HepG2 (cell line): ENCODE results near the gene LRRC37A. TPM values are rescaled to one million over a fixed set of nuclear protein-coding genes. Genes with fewer than 3 reads are reported as not detected.

Experiments
- DPF2 ChIP-seq: sonication (generic); formaldehyde crosslinking; IDR thresholded peaks from 2 replicates; pipeline ENCODE4 v1.4.0; 2020; ENCODE audit warnings: mild to moderate bottlenecking, low read depth, missing genetic modification reagents, borderline replicate concordance
- EED ChIP-seq: sonication (generic); formaldehyde crosslinking; IDR thresholded peaks from 2 replicates; pipeline ENCODE4 v1.5.0; 2020; ENCODE audit warnings: mild to moderate bottlenecking, missing genetic modification reagents
- FOXC1 ChIP-seq: sonication (generic); formaldehyde crosslinking; IDR thresholded peaks from 2 replicates; pipeline ENCODE4 v1.8.0; 2022; ENCODE audit warnings: mild to moderate bottlenecking, missing genetic modification reagents, borderline replicate concordance
- FOXK2 ChIP-seq: fragments of 450-650 bp; IDR thresholded peaks from 2 replicates; pipeline ENCODE4 v1.6.1; 2016
- FOXP4 ChIP-seq: sonication (generic); formaldehyde crosslinking; IDR thresholded peaks from 2 replicates; pipeline ENCODE4 v1.4.0; 2020; ENCODE audit warnings: missing genetic modification reagents
- HDAC1 ChIP-seq: sonication (generic); formaldehyde crosslinking; IDR thresholded peaks from 2 replicates; pipeline ENCODE4 v1.5.1; 2020; ENCODE audit warnings: mild to moderate bottlenecking, missing genetic modification reagents
- KDM2A ChIP-seq: sonication (generic); formaldehyde crosslinking; IDR thresholded peaks from 2 replicates; pipeline ENCODE4 v1.4.0; 2020; ENCODE audit warnings: low read depth, missing genetic modification reagents, borderline replicate concordance
- MAF1 ChIP-seq: sonication (generic); formaldehyde crosslinking; IDR thresholded peaks from 2 replicates; pipeline ENCODE4 v1.5.0; 2020; ENCODE audit warnings: missing genetic modification reagents, borderline replicate concordance
- MEF2D ChIP-seq: sonication (generic); formaldehyde crosslinking; IDR thresholded peaks from 2 replicates; pipeline ENCODE4 v1.5.1; 2020; ENCODE audit warnings: mild to moderate bottlenecking, missing genetic modification reagents
- MYC ChIP-seq: sonication (generic); formaldehyde crosslinking; IDR thresholded peaks from 2 replicates; pipeline ENCODE4 v1.9.0; 2021; ENCODE audit warnings: missing genetic modification reagents, borderline replicate concordance
- SNAI1 ChIP-seq: sonication (generic); formaldehyde crosslinking; IDR thresholded peaks from 2 replicates; pipeline ENCODE4 v1.5.0; 2020; ENCODE audit warnings: mild to moderate bottlenecking, missing genetic modification reagents, borderline replicate concordance
- XRCC5 ChIP-seq: fragments of 200-400 bp; formaldehyde crosslinking; optimal IDR thresholded peaks from 2 replicates; pipeline ENCODE3; 2017; ENCODE audit warnings: mild to moderate bottlenecking, low read length
- ZNF264 ChIP-seq: sonication (generic); formaldehyde crosslinking; IDR thresholded peaks from 2 replicates; pipeline ENCODE4 v1.4.0; 2020; ENCODE audit warnings: missing genetic modification reagents
- ZNF333 ChIP-seq: sonication (generic); formaldehyde crosslinking; IDR thresholded peaks from 2 replicates; pipeline ENCODE4 v1.4.0; 2020; ENCODE audit warnings: mild to moderate bottlenecking, missing genetic modification reagents, borderline replicate concordance
- ZNF337 ChIP-seq: sonication (generic); formaldehyde crosslinking; IDR thresholded peaks from 2 replicates; pipeline ENCODE4 v1.5.1; 2020; ENCODE audit warnings: missing genetic modification reagents, low read depth, mild to moderate bottlenecking, borderline replicate concordance
- ZNF44 ChIP-seq: sonication (generic); formaldehyde crosslinking; IDR thresholded peaks from 2 replicates; pipeline ENCODE4 v1.5.1; 2020; ENCODE audit warnings: mild to moderate bottlenecking, missing genetic modification reagents
- ZNF512B ChIP-seq: sonication (generic); formaldehyde crosslinking; IDR thresholded peaks from 2 replicates; pipeline ENCODE4 v1.5.1; 2020; ENCODE audit warnings: missing genetic modification reagents, mild to moderate bottlenecking, borderline replicate concordance
- ZNF598 ChIP-seq: sonication (generic); formaldehyde crosslinking; IDR thresholded peaks from 2 replicates; pipeline ENCODE4 v1.5.1; 2020; ENCODE audit warnings: mild to moderate bottlenecking, missing genetic modification reagents, borderline replicate concordance
- ZNF709 ChIP-seq: sonication (generic); formaldehyde crosslinking; IDR thresholded peaks from 2 replicates; pipeline ENCODE4 v1.5.0; 2020; ENCODE audit warnings: mild to moderate bottlenecking, missing genetic modification reagents
- ZNF781 ChIP-seq: sonication (generic); formaldehyde crosslinking; IDR thresholded peaks from 2 replicates; pipeline ENCODE4 v1.5.1; 2020; ENCODE audit warnings: borderline replicate concordance, mild to moderate bottlenecking, missing genetic modification reagents; ENCODE audit errors: not compliant biosample characterization
- ZNF878 ChIP-seq: sonication (generic); formaldehyde crosslinking; IDR thresholded peaks from 2 replicates; pipeline ENCODE4 v1.8.1; 2023; ENCODE audit warnings: mild to moderate bottlenecking, missing genetic modification reagents, moderate library complexity
- polyA plus RNA-seq, 8 experiments: library from polyadenylated mRNA; depleted of rRNA in 3 of 8; stranded (reverse) in 7 of 8; unstranded in 1 of 8; fragments of >200 nt; fragmentation: Illumina TruSeq in 4 of 8; extraction: Trizol in 4 of 8; gene quantifications; 2 replicates each; pipeline versions ENCODE4 v1.2.1 to v1.2.3, GENCODE V29; 2011 to 2016; ENCODE audit warnings: low read depth in 4 of 8, missing spikeins in 1 of 8, mixed read lengths in 1 of 8; ENCODE audit not compliant: insufficient read depth in 1 of 8
- total RNA-seq, 5 experiments: library from RNA; depleted of rRNA; stranded (reverse); fragments of >200 nt; fragmentation: Illumina TruSeq; extraction: Trizol; gene quantifications; 2 replicates each; pipeline ENCODE4 v1.2.3, GENCODE V29; 2016; ENCODE audit warnings: low read depth in 1 of 5
- TF ChIP-seq, protein P1 (sequence below): sonication (generic); formaldehyde crosslinking; IDR thresholded peaks from 2 replicates; pipeline ENCODE4 v1.4.0; 2020; ENCODE audit warnings: missing genetic modification reagents

The LRRC37A gene
- total and polyA plus RNA-seq, 2 of the 13 experiments (the other 11 are each of a cell fraction or from before 2014, with no cell fraction given), result 0.97 to 1.3 TPM

GRCh38 chr17:46266063-46266655, 28.8 kb upstream of the LRRC37A start (continued):
- TF ChIP-seq FOXP4 (peak; percentile 33; the same call in 1 of the 2 replicates), XRCC5 (peak; percentile 33), ZNF512B (CRISPR knock-in tag) (0 out of 2 replicates have a peak, but pooled peaks have one; percentile 28), ZNF781 (CRISPR knock-in tag) (peak; percentile 77), ZNF709 (CRISPR knock-in tag) (peak; percentile 81), MEF2D (CRISPR knock-in tag) (peak; percentile 55; the same call in 1 of the 2 replicates), ZNF44 (0 out of 2 replicates have a peak, but pooled peaks have one; percentile 29), KDM2A (CRISPR knock-in tag) (peak; percentile 40; the same call in 1 of the 2 replicates), EED (0 out of 2 replicates have a peak, but pooled peaks have one; percentile 53), ZNF333 (CRISPR knock-in tag) (peak; percentile 42; the same call in 1 of the 2 replicates), MAF1 (CRISPR knock-in tag) (0 out of 2 replicates have a peak, but pooled peaks have one; percentile 38), ZNF598 (CRISPR knock-in tag) (peak; percentile 81; the same call in 1 of the 2 replicates), ZNF337 (peak; percentile 81; the same call in 1 of the 2 replicates), FOXC1 (CRISPR knock-in tag) (peak; percentile 56; the same call in 1 of the 2 replicates), FOXK2 (0 out of 2 replicates have a peak, but pooled peaks have one; percentile 10), SNAI1 (CRISPR knock-in tag) (0 out of 2 replicates have a peak, but pooled peaks have one; percentile 15), ZNF264 (CRISPR knock-in tag) (0 out of 2 replicates have a peak, but pooled peaks have one; percentile 25), DPF2 (CRISPR knock-in tag) (0 out of 2 replicates have a peak, but pooled peaks have one; percentile 2), MYC (CRISPR knock-in tag) (peak; percentile 71), HDAC1 (CRISPR knock-in tag) (peak; percentile 56), ZNF878 (CRISPR knock-in tag) (peak; percentile 50; the same call in 1 of the 2 replicates)
- TF ChIP-seq, protein P1, sequence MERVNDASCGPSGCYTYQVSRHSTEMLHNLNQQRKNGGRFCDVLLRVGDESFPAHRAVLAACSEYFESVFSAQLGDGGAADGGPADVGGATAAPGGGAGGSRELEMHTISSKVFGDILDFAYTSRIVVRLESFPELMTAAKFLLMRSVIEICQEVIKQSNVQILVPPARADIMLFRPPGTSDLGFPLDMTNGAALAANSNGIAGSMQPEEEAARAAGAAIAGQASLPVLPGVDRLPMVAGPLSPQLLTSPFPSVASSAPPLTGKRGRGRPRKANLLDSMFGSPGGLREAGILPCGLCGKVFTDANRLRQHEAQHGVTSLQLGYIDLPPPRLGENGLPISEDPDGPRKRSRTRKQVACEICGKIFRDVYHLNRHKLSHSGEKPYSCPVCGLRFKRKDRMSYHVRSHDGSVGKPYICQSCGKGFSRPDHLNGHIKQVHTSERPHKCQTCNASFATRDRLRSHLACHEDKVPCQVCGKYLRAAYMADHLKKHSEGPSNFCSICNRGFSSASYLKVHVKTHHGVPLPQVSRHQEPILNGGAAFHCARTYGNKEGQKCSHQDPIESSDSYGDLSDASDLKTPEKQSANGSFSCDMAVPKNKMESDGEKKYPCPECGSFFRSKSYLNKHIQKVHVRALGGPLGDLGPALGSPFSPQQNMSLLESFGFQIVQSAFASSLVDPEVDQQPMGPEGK (CRISPR knock-in tag), result peak; percentile 81
